NOMO-1 treated with DMSO at 0.1 percent for 48 hours (cell line): Measurements from ENCODE around the gene CYP11A1.

Source experiments
- DNase-seq: peaks from one replicate; lab custom pipeline; 2025; ENCODE audit not compliant: unreplicated experiment; lab: John Stamatoyannopoulos, UW

Gene CYP11A1

DNA sequence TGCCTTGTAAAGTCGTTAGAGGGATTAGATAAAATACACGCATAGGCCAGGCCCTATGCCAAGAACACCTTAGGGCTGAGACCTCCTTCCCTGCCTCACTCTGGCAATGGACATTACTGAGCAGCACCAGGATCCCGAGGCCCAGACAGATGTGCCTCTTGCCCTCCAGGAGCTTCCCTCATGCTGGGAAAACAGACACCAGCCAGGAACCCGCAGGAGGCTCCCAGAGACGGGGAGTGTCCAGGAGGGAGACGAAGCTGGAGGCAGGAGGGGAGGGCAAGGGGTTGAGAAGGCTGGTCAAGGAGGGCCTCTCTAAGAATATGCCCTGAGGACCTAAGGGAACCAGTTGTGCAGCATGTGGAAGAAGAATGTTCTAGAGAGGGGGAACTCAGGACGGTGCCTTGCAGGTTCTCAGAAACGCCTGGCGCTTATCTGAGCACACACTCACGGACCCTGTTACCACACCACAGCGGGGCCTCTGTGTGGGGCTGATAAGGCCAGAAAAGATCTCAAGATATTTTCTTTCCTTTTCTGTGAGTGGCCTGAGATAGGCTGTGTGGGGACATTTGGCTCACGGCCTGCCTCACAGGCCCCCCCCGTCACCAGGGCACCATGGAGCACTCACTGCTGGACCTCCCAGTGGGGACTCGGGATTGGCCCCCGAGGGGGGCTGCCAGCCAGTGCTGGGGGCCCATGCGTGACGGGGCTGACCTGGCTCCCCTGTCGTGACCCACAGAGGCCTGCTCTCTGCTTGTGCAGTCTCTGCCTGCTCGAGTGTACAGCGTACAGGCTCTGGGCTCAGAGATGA is 22.0 kb upstream of the CYP11A1 start:
- DNase-seq, result no peak

GRCh38 chr15:74388363-74388951 is 21.0 kb upstream of the CYP11A1 start:
- no peak for DNase-seq

- no peak for DNase-seq
Measured at GRCh38 chr15:74387621-74388362, 20.3 kb upstream of the CYP11A1 start.

DNA sequence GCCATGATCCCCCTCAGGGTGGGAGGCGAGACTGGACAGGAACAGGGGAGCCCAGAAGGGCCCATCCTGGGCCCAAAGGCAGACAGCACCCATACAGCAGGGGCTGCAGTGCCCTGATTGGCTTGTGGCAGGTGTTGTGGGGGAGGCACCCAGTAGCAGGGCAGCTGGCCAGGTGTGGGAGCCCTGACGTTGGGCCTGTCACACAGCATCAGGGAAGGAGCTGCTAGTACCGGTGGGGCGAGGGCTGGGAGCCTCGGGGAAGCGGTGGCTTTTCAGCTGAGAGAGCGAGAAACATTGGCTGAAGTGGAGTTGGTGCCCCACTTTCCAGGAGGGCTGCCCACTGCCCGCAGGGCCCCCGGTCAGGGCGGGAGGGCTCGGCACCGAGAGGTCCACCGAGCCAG is 19.7 kb upstream of the CYP11A1 start:
- no peak for DNase-seq

GRCh38 chr15:74386496-74387140 is 19.2 kb upstream of the CYP11A1 start:
- DNase-seq, result no peak

DNA sequence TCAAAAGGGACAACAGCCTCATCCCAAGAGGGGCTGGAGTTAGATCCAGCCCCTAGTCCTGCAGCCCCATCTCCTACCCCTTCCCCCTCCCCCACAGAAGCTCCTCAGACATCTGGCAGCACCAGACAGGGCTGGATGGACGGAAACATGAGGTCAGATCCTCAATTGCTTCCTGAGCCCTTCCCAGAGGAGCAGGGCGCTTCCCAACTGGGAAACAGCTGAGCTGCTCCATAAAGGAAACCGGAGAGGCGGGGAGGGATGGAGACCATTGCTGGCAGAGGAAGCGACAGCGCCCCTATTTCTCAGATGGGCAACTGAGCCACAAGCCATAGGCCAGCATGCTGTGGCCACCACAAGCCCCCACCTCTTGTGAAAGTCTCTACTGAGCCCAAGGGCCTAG is 18.3 kb upstream of the CYP11A1 start:
- no peak for DNase-seq

DNA sequence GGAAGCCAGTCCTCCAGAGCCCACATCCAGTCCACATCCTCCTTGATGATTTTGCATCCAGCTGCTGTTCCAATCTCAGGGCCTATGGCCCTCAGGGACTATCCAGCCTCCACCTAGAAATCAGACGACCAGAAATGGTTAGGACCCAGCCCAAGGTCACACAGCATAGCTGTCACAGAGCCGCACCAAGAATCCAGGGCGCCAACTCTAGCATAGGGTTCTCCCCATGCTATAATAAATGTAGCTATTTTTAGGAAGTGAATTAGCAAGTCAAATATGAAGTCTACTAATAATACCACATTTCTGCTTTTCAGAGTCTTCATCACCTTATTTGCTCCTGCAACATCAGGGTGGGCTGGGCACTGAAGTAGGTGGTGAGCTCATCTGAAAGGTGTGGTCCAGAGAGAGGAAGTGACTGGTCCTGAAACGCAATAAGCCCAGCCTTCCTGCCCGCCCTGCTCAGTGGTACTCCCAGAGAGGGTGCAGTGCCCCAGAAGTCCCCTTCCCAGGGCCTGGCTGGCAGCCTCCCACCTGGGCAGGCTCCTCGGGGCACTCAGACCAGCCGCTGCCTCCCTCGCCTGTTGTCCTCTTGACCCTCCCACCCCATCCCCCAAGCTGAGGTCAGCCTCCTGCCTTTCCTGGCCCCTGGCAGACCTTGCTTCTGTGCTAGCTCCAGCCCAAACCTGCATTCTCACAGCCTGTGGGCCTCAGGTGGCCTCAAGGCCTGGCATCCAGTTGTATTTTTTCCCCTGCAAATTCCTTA is 17.6 kb upstream of the CYP11A1 start:
- peak; percentile 90 for DNase-seq

GRCh38 chr15:74384566-74384880 is 17.1 kb upstream of the CYP11A1 start:
- DNase-seq, result no peak

DNA sequence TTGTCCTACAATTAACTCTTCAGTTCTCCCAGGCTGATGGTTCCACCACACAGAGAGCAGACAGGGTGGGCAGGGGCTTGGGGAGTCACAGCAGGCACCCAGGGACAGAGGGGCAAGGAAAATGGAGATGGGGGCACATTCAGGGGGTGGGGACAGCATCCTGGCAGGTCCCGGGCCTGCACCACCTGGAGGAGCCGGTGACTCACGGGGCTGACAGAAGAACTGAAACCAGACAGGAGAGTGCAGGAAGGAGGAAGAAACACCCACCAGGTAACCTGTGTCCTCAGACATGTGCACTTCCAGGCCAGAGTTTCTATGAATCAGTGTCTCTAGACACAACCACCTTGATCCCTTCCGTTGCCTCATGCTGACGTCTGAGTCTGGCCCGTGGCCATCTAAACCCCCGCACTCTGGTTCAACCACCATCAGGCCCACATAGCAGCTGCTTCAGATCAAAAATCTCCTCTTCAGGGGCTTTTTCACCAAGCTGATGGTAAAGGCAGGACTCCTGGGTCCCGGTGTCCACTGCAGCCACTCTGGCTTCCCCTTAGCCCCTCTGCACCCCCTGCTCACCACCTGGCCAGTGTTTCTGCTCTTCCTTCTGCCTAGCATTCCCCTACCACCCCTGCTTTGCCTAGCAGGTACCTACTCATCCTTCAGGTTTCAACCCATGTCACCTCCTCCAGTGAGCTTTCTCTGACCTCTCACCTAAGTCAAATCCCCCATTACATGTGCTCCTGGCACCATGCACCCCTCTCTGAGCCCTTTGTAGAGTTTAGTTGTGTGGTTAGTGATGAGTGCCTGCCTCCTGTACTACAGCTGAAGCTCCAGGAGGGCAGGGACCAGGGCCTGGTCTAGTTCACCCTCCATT is 16.5 kb upstream of the CYP11A1 start:
- no peak for DNase-seq

DNA sequence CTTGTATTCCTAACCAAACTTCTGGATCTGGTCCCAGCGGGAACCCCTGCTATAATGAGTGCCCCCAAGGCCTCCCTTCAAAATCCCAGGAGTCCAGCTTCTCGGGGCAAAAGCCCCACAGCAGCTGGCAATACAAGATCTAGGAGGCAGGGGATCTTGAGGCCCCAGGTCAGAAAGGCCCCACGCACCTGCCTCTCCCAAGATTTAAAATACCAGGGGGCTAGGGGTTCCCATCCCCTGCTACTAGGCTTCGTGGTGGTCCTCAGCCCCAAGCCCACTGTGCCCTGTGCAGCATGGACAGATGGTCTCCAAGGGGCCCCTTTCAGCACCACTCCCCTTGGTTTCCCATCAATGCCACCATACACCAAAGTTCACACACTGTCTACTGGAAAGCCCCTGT is 15.8 kb upstream of the CYP11A1 start:
- no peak for DNase-seq

GRCh38 chr15:74382004-74382816 is 14.8 kb upstream of the CYP11A1 start:
- DNase-seq, result peak; percentile 62

GRCh38 chr15:74381481-74381880 is 14.0 kb upstream of the CYP11A1 start:
- DNase-seq, result no peak

DNA sequence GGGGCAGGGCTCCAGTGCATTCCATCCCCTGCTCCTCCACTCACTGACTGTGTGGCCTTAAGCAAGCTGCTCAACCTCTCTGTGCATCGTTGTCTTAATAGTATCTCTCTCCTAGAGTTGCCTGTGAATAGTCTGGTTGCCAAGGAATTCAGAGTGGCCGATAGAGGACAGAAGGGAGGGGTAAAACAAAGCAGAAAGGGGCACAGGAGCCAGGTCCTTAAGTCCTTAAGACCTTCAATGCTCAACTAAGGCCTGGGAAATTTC is 13.7 kb upstream of the CYP11A1 start:
- no peak for DNase-seq

- DNase-seq, result no peak
Measured at GRCh38 chr15:74380361-74381189, 13.1 kb upstream of the CYP11A1 start.

- no peak for DNase-seq
Measured at GRCh38 chr15:74378848-74379247, 11.4 kb upstream of the CYP11A1 start.

DNA sequence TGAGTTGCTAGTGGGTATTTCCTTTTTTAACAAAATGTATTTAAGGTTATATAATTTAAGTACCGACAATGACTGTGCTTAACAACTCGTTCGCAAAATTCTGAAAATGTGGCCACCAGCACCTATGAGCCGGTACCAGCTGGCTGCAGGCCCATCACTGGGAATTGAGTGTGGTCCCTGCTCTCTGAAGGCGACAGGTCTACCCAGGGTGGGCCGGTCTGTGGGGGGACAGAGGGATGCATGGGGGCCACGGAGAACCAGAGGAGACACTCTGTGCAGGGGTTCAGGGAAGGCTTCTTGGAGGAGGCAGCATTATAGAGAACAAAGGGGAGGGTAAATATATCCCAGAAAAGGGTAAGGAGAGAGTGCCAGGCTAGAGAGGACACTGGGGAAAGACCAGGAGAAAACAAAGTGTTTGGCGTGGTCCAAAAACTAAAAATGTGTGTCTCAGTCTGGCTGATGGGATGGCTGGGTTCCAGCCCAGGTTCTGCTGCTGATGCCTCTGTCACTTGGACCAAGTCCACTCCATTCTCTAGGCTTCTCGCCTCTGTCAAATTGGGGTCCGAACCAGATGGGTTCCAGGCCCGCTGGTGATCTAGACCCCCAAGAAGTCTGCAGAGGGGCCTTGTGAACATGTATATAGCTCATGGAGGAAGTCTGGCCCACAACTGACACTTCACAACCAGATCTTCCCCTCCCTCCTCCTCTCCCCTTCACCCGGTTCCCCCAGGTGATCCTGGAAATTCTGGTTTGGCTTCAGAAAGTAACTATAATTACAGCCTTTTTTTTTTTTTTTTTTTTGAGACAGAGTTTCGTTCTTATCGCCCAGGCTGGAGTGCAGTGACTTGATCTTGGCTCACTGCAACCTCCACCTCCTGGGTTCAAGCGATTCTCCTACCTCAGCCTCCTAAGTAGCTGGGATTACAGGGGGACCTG is 10.7 kb upstream of the CYP11A1 start:
- DNase-seq, result no peak

- DNase-seq, result no peak
Measured at GRCh38 chr15:74376825-74377581, 9.6 kb upstream of the CYP11A1 start.
